Subcutaneous adipose tissue (tissue), 4 donors: ENCODE results near the gene INPP4B. TPM values are rescaled to one million over a fixed set of nuclear protein-coding genes. Genes with fewer than 3 reads are reported as not detected.

Experiments used
- total RNA-seq, 4 donors: library from RNA; depleted of rRNA; stranded (reverse); fragments of >200 nt; gene quantifications; one replicate each; pipeline ENCODE4 v1.1.0, GENCODE V29; 2016
- TF ChIP-seq, protein P1 (sequence below): fragments of 450-650 bp; IDR thresholded peaks from one replicate; pipeline ENCODE4 v1.5.1; 2016; ENCODE audit warnings: low read depth, mild to moderate bottlenecking, control low read depth, antibody characterized with exemption, moderate library complexity

Gene INPP4B
- total RNA-seq, 4 donors from 2014 or later: 14.3 to 28.1 (median 24.6) TPM

DNA sequence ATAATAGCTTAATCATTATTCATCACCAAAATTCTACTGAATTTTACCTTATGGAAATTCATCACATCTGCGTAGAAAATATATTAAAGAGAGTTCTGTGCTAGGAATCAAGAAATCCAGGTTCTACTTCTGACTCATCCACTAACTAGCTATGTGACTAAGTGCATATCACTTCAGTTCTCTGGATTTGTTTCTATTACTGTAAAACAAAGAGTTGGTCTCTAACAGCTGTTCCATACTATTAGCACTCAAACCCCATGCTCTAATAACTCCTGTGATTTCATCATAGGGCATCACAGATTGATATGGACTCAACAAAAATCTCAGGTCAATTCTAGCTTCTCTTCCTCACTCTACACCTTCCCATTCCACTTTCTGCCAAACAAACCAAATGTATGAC lies 572.0 kb downstream of the INPP4B start:
- TF ChIP-seq, protein P1, sequence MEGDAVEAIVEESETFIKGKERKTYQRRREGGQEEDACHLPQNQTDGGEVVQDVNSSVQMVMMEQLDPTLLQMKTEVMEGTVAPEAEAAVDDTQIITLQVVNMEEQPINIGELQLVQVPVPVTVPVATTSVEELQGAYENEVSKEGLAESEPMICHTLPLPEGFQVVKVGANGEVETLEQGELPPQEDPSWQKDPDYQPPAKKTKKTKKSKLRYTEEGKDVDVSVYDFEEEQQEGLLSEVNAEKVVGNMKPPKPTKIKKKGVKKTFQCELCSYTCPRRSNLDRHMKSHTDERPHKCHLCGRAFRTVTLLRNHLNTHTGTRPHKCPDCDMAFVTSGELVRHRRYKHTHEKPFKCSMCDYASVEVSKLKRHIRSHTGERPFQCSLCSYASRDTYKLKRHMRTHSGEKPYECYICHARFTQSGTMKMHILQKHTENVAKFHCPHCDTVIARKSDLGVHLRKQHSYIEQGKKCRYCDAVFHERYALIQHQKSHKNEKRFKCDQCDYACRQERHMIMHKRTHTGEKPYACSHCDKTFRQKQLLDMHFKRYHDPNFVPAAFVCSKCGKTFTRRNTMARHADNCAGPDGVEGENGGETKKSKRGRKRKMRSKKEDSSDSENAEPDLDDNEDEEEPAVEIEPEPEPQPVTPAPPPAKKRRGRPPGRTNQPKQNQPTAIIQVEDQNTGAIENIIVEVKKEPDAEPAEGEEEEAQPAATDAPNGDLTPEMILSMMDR: no peak

DNA sequence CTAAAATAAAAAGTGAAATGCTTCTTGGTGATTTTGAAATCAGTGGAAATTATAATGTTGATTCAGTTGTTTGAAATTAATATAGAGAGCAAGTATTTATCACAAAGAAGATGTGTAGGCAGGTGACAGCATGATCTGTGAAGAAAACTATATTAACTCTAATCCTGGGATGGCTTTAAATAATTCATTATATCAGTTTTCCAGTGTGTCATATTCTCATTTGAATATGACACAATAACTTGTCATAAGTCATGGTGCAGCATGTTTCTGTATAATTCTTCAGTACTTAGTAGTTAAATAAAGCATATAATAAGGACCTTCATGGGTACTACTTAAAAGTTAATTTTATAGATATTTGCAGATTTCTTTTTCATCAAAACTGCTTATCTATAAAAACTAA lies 573.6 kb downstream of the INPP4B start:
- TF ChIP-seq, protein P1: no peak

DNA sequence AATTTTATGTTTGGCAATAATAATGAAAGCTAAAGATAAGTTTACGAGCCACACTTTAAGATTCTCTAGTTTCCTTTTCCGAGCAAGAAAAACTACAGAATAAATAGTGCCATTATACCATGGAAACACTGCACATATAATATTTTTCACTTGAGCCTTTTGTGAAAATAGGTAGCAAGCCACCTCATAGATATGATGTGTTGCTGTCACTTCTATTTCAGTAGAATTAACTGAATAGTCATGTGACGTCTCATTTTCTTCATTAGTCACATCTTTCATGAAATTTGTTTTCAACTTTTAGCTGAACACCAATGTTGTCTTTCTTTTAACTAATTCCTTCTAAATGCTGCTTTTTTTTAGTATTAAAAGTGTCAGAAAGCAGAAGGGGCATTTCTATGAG lies 574.3 kb downstream of the INPP4B start:
- TF ChIP-seq, protein P1: no peak

DNA sequence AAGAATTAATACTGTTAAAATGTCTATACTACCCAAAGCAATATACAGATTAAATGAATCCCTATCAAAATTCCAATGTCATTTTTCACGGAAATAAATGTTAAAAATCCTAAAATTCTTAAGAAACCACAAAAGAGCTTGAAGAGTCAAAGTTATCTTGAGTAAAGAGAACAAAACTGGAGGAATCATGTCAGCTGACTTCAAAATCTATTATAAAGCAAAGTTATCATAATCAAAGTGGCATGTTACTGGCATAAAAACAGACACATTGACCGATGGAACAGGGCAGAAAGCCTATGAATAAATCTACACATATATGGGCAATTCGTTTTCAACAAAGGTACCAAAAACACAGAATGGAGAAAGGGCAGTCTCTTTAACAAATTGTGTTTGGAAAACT lies 579.0 kb downstream of the INPP4B start:
- TF ChIP-seq, protein P1: no peak

DNA sequence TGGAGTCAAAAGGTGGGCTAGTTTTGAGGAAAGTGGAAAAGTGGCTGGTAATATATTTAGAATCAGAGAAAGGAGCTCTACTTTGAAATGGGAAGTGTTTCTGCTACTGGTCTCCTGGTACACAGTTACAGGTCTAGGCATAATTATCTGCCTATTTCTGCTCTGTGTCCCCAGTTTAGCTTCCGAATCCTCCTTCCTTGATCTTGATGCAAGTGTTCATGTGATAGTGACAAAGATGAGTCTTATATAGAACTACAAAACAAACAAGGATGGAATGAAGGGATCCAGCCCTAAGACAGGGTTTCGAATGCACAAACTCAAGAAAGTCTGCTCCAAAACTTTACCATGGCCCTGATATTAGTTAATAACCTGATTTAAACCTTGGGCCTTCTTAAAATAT lies 580.2 kb downstream of the INPP4B start:
- TF ChIP-seq, protein P1: no peak

DNA sequence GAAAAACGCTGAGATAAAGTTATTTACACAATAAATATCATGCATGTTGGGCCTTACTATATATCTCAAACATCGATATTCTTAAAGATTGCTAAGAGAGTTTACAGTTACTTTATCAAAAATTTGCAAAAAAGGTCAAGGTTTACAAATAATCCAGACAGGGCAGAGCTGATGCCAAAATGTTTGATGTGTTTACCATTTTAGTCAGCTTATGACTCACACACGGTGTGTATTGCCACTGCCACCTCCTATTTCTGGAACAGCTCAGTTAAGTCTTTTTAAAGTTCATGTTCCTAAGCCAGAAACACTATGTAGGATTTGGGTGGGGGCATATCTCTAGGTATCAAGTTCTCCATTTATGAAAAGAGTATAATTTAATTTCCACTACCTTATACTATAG lies 580.6 kb downstream of the INPP4B start:
- TF ChIP-seq, protein P1: no peak

DNA sequence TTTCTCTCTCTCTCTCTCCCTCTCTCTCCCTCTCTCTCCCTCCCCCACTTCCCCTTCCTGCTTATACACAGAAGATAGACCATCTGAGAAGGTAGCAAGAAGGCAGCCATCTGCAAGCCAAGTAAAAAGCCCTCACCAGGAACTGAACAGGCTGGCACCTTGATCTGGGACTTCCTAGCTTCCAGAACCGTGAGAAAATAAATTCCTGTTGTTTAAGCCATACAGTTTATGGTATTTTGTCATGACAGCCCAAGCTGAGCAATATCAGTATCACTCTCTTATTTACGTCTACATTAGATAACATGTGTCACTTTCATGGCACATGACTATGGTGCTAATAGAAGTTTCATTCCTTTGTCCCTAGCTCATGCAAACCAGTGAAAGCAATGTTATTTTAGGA lies 581.1 kb downstream of the INPP4B start:
- TF ChIP-seq, protein P1: no peak
